H9 (cell line): ENCODE measurements around the gene PGR. TPM values are rescaled to one million over a fixed set of nuclear protein-coding genes. Genes with fewer than 3 reads are reported as not detected.

Source experiments
- DNase-seq: peaks from one replicate; pipeline ENCODE4 v3.0.0-alpha.2; 2017
- H2AFZ ChIP-seq: one replicate; pipeline ENCODE4 v1.6.1; 2013; ENCODE audit warnings: mild to moderate bottlenecking, low read length, control low read depth, moderate library complexity
- H2AK5ac ChIP-seq: 2 replicates; pipeline ENCODE4 v1.6.1; 2013; ENCODE audit warnings: low read length, control low read depth, mixed read lengths; ENCODE audit not compliant: insufficient read length
- H2BK120ac ChIP-seq: one replicate; pipeline ENCODE4 v1.6.1; 2013; ENCODE audit warnings: low read depth, mild to moderate bottlenecking, low read length, control low read depth, inconsistent platforms; ENCODE audit not compliant: poor library complexity, severe bottlenecking
- H2BK12ac ChIP-seq: 2 replicates; pipeline ENCODE4 v1.6.1; 2013; ENCODE audit warnings: low read length, control low read depth, mixed read lengths, low read depth; ENCODE audit not compliant: insufficient read length
- H2BK15ac ChIP-seq: 2 replicates; pipeline ENCODE4 v1.6.1; 2013; ENCODE audit warnings: low read depth, low read length, control low read depth
- H2BK20ac ChIP-seq: one replicate; pipeline ENCODE4 v1.6.1; 2013; ENCODE audit warnings: low read depth, mild to moderate bottlenecking, low read length, control low read depth, inconsistent platforms; ENCODE audit not compliant: poor library complexity, severe bottlenecking
- H2BK5ac ChIP-seq: 2 replicates; pipeline ENCODE4 v1.6.1; 2013; ENCODE audit warnings: low read length, control low read depth, mixed read lengths; ENCODE audit not compliant: insufficient read length
- H3K14ac ChIP-seq: 2 replicates; pipeline ENCODE4 v1.6.1; 2013; ENCODE audit warnings: low read length, control low read depth; ENCODE audit not compliant: insufficient read depth
- H3K18ac ChIP-seq: 2 replicates; pipeline ENCODE4 v1.6.1; 2013; ENCODE audit warnings: low read depth, mild to moderate bottlenecking, mixed read lengths, low read length, control low read depth; ENCODE audit not compliant: insufficient read length
- H3K23ac ChIP-seq: 2 replicates; pipeline ENCODE4 v1.6.1; 2013; ENCODE audit warnings: low read length, control low read depth, mixed read lengths, low read depth; ENCODE audit not compliant: insufficient read length
- H3K23me2 ChIP-seq: 2 replicates; pipeline ENCODE4 v1.6.1; 2013; ENCODE audit warnings: low read depth, mild to moderate bottlenecking, mixed read lengths, low read length, control low read depth; ENCODE audit not compliant: insufficient read length, poor library complexity, severe bottlenecking
- H3K27ac ChIP-seq: 2 replicates; pipeline ENCODE4 v1.5.1; 2013; ENCODE audit warnings: low read length, control low read depth, mixed read lengths, low read depth; ENCODE audit not compliant: insufficient read length
- H3K27me3 ChIP-seq: 2 replicates; pipeline ENCODE4 v1.6.1; 2013; ENCODE audit warnings: low read length, control low read depth, inconsistent platforms; ENCODE audit not compliant: insufficient read depth
- H3K4ac ChIP-seq: 2 replicates; pipeline ENCODE4 v1.6.1; 2013; ENCODE audit warnings: low read depth, mild to moderate bottlenecking, control low read depth, inconsistent platforms, low read length, moderate library complexity
- H3K4me1 ChIP-seq: 2 replicates; pipeline ENCODE4 v1.6.1; 2013; ENCODE audit warnings: low read length, control low read depth, inconsistent platforms; ENCODE audit not compliant: insufficient read depth
- H3K4me2 ChIP-seq: 2 replicates; pipeline ENCODE4 v1.6.1; 2013; ENCODE audit warnings: low read length, control low read depth, mixed read lengths; ENCODE audit not compliant: insufficient read length, insufficient read depth
- H3K56ac ChIP-seq: 2 replicates; pipeline ENCODE4 v1.6.1; 2013; ENCODE audit warnings: low read depth, mild to moderate bottlenecking, mixed read lengths, low read length, control low read depth; ENCODE audit not compliant: insufficient read length
- H3K79me1 ChIP-seq: 2 replicates; pipeline ENCODE4 v1.6.1; 2013; ENCODE audit warnings: low read depth, mild to moderate bottlenecking, moderate library complexity, low read length, control low read depth, inconsistent platforms; ENCODE audit not compliant: insufficient read depth, poor library complexity, severe bottlenecking
- H3K79me2 ChIP-seq: 2 replicates; pipeline ENCODE4 v1.6.1; 2013; ENCODE audit warnings: low read length, control low read depth, inconsistent platforms; ENCODE audit not compliant: insufficient read depth
- H3K9ac ChIP-seq: 2 replicates; pipeline ENCODE4 v1.6.1; 2013; ENCODE audit warnings: low read length, control low read depth, mixed read lengths; ENCODE audit not compliant: insufficient read length; ENCODE audit errors: extremely low read depth
- H3K9me3 ChIP-seq: one replicate; pipeline ENCODE4 v1.6.1; 2013; ENCODE audit warnings: low read depth, low read length, inconsistent platforms; ENCODE audit not compliant: control insufficient read depth
- H3T11ph ChIP-seq: one replicate; pipeline ENCODE4 v1.6.1; 2013; ENCODE audit warnings: mild to moderate bottlenecking, low read length, control low read depth, inconsistent platforms
- H4K20me1 ChIP-seq: one replicate; pipeline ENCODE4 v1.6.1; 2013; ENCODE audit not compliant: control insufficient read depth, insufficient read length, insufficient read depth
- H4K5ac ChIP-seq: 2 replicates; pipeline ENCODE4 v1.6.1; 2013; ENCODE audit warnings: low read depth, mild to moderate bottlenecking, mixed read lengths, low read length, control low read depth; ENCODE audit not compliant: insufficient read length
- H4K8ac ChIP-seq: replicated peaks from 2 replicates; pipeline ENCODE4 v1.6.1; 2013; ENCODE audit warnings: low read length, control low read depth, mixed read lengths, low read depth; ENCODE audit not compliant: insufficient read length
- H4K91ac ChIP-seq: 2 replicates; pipeline ENCODE4 v1.6.1; 2013; ENCODE audit warnings: low read depth, mild to moderate bottlenecking, moderate library complexity, mixed read lengths, low read length, control low read depth; ENCODE audit not compliant: insufficient read length
- H3K27ac Mint-ChIP-seq, 3 experiments: 2 replicates in 2 of 3; 3 replicates in 1 of 3; pipeline ENCODE4 v1.8.0; 2020 to 2021; ENCODE audit warnings: mixed read lengths in 3 of 3, mild to moderate bottlenecking in 1 of 3, moderate library complexity in 1 of 3
- H3K27me3 Mint-ChIP-seq: 2 replicates; pipeline ENCODE4 v1.8.0; 2021; ENCODE audit warnings: low read depth, mild to moderate bottlenecking, moderate library complexity, mixed read lengths
- H3K36me3 Mint-ChIP-seq, 3 experiments: 2 replicates in 2 of 3; 3 replicates in 1 of 3; pipeline ENCODE4 v1.8.0; 2020 to 2021; ENCODE audit warnings: low read depth in 3 of 3, mixed read lengths in 3 of 3; ENCODE audit not compliant: insufficient read depth in 1 of 3
- H3K4me1 Mint-ChIP-seq, 2 experiments: 2 replicates each; pipeline ENCODE4 v1.8.0; 2020; ENCODE audit warnings: mixed read lengths in 2 of 2
- H3K4me3 Mint-ChIP-seq, 2 experiments: 2 replicates in 1 of 2; 3 replicates in 1 of 2; pipeline ENCODE4 v1.8.0; 2020 to 2021; ENCODE audit warnings: mild to moderate bottlenecking in 2 of 2, mixed read lengths in 2 of 2, moderate library complexity in 1 of 2
- H3K9me3 Mint-ChIP-seq, 2 experiments: 2 replicates in 1 of 2; 3 replicates in 1 of 2; pipeline ENCODE4 v1.8.0; 2020; ENCODE audit warnings: mild to moderate bottlenecking in 2 of 2, mixed read lengths in 2 of 2, moderate library complexity in 1 of 2
- WGBS: extraction: QIAGEN DNeasy Blood & Tissue Kit; methylation state at CpG from one replicate; pipeline ENCODE4 v1.1.7; 2013; ENCODE audit warnings: missing lambda C conversion rate, low lambda C conversion rate, mixed read lengths; ENCODE audit not compliant: insufficient read length; ENCODE audit errors: extremely low coverage; 5-methylcytosine and 5-hydroxymethylcytosine counted together
- total RNA-seq: library from RNA; stranded (reverse); gene quantifications from 2 replicates; pipeline ENCODE4 v1.2.1, GENCODE V29; 2021
- TF ChIP-seq, protein P1 (sequence below): fragments of 200-600 bp; sonication (generic); conservative IDR thresholded peaks from 3 replicates; pipeline ENCODE4 v1.8.0; 2021; ENCODE audit warnings: antibody characterized with exemption, mild to moderate bottlenecking

The PGR gene
- total RNA-seq, 1 experiment from 2014 or later, result 0.02 TPM

DNA sequence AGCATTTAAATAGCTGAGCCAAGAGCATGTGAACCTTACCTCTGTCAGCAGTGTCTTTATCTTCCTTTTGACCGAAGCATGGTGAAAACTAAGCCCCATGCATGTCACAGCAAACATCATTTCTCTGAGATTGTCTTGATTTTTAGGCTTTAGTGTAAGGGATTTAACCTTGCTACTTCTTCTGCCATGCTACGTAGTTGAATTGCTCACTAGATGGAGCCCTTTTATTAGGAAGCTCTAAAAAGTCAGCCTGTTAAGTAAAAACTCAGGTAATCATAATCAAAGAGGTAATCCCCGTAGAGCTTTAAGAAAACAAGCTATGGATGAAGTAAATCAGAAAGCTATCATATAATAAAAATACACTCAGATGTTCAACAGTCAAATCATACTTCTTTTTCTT is 149.5 kb downstream of the PGR start:
- Mint-ChIP-seq H3K36me3 (peaks cover 24 to 39% (median 31%) of the 10 kb centered on the region in 3 experiments; a peak in 6 of 7 replicates), H3K4me1 (peaks cover 12 to 15% of the 10 kb centered on the region in 2 experiments), H3K27ac (no peak overlapping the region), H3K4me3 (no peak overlapping the region), H3K27me3 (peaks cover 39% of the 10 kb centered on the region), H3K9me3 (no peaks in the 10 kb centered on the region)
- Histone ChIP-seq H3K23ac (no peak overlapping the region), H3K23me2 (no peaks in the 10 kb centered on the region), H4K91ac (no peak overlapping the region), H2BK15ac (no peak overlapping the region), H2BK5ac (no peak overlapping the region), H2AK5ac (no peak overlapping the region), H2BK20ac (no peak overlapping the region), H3K56ac (no peak overlapping the region), H3T11ph (no peak overlapping the region), H3K9ac (no peak overlapping the region), H3K9me3 (no peaks in the 10 kb centered on the region), H3K4ac (no peak overlapping the region), H3K4me2 (no peak overlapping the region), H3K14ac (no peak overlapping the region), H3K79me1 (no peaks in the 10 kb centered on the region), H3K27me3 (peaks cover 19% of the 10 kb centered on the region; the same call in 1 of the 2 replicates), H4K8ac (no peak overlapping the region), H4K5ac (no peak overlapping the region), H2BK12ac (no peak overlapping the region), H3K4me1 (no peaks in the 10 kb centered on the region; the same call in 1 of the 2 replicates), H3K18ac (no peak overlapping the region), H4K20me1 (no peaks in the 10 kb centered on the region), H3K79me2 (no peaks in the 10 kb centered on the region), H2AFZ (no peak overlapping the region), H2BK120ac (no peak overlapping the region), H3K27ac (no peak overlapping the region)
- WGBS, result no CpG with 5 or more reads among the region's 3 CpGs
- TF ChIP-seq, protein P1, sequence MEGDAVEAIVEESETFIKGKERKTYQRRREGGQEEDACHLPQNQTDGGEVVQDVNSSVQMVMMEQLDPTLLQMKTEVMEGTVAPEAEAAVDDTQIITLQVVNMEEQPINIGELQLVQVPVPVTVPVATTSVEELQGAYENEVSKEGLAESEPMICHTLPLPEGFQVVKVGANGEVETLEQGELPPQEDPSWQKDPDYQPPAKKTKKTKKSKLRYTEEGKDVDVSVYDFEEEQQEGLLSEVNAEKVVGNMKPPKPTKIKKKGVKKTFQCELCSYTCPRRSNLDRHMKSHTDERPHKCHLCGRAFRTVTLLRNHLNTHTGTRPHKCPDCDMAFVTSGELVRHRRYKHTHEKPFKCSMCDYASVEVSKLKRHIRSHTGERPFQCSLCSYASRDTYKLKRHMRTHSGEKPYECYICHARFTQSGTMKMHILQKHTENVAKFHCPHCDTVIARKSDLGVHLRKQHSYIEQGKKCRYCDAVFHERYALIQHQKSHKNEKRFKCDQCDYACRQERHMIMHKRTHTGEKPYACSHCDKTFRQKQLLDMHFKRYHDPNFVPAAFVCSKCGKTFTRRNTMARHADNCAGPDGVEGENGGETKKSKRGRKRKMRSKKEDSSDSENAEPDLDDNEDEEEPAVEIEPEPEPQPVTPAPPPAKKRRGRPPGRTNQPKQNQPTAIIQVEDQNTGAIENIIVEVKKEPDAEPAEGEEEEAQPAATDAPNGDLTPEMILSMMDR, result peak; percentile 63
- DNase-seq, result no peak
